Kidney epithelial cell (primary cell): ENCODE measurements around the gene INTS14. TPM values are rescaled to one million over a fixed set of nuclear protein-coding genes. Genes with fewer than 3 reads are reported as not detected.
A peak's percentile ranks its signal among the peaks of the same experiment; 100 is the strongest.

ENCODE experiments used
- DNase-seq: peaks from one replicate; pipeline ENCODE4 v3.0.0-alpha.2; 2010; ENCODE audit warnings: low read depth
- H3K27me3 ChIP-seq: 2 replicates; pipeline ENCODE4 v1.6.0; 2011; ENCODE audit warnings: low read length; ENCODE audit not compliant: control insufficient read depth, insufficient read depth
- H3K36me3 ChIP-seq: 2 replicates; pipeline ENCODE4 v1.5.1; 2011; ENCODE audit warnings: low read length; ENCODE audit not compliant: control insufficient read depth, insufficient read depth
- H3K4me3 ChIP-seq: 2 replicates; pipeline ENCODE4 v1.5.1; 2011; ENCODE audit warnings: low read depth, mild to moderate bottlenecking, control low read depth, low read length
- total RNA-seq: library from RNA; depleted of rRNA; stranded (reverse); fragments of >200 nt; gene quantifications from 2 replicates; pipeline ENCODE4 v1.2.3, GENCODE V29; 2015
- TF ChIP-seq, protein P1 (sequence below): IDR thresholded peaks from 2 replicates; pipeline ENCODE4 v1.5.1; 2011; ENCODE audit warnings: mild to moderate bottlenecking, moderate library complexity, low read length, control low read depth, inconsistent platforms; ENCODE audit not compliant: insufficient read depth, poor library complexity, severe bottlenecking

The INTS14 gene
- total RNA-seq, 1 donor from 2014 or later = 49.3 TPM

DNA sequence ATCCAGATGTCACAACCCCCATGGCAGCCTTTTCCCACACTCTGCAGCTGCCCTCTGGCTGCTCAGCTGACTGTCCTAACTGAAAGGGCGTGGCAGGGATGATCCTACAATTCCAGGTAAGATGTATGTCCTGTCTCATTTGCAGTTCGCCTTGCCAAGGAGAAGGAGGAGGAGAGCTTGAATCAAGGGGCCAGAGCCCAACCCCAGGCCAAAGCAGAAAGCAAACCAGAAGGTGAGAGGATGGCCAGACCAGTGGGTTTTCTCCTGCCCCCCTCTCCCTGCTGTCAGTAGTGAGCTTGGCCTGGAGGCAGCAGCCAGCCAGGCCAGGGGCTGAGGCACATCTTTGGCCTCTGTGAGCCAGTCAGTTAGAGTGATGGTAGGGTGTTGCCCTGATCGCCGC lies 33.4 kb upstream of the INTS14 start:
- no peak for DNase-seq
- TF ChIP-seq, protein P1, sequence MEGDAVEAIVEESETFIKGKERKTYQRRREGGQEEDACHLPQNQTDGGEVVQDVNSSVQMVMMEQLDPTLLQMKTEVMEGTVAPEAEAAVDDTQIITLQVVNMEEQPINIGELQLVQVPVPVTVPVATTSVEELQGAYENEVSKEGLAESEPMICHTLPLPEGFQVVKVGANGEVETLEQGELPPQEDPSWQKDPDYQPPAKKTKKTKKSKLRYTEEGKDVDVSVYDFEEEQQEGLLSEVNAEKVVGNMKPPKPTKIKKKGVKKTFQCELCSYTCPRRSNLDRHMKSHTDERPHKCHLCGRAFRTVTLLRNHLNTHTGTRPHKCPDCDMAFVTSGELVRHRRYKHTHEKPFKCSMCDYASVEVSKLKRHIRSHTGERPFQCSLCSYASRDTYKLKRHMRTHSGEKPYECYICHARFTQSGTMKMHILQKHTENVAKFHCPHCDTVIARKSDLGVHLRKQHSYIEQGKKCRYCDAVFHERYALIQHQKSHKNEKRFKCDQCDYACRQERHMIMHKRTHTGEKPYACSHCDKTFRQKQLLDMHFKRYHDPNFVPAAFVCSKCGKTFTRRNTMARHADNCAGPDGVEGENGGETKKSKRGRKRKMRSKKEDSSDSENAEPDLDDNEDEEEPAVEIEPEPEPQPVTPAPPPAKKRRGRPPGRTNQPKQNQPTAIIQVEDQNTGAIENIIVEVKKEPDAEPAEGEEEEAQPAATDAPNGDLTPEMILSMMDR = no peak
- Histone ChIP-seq H3K4me3 (no peak overlapping the region), H3K36me3 (no peaks in the 10 kb centered on the region), H3K27me3 (no peaks in the 10 kb centered on the region)

DNA sequence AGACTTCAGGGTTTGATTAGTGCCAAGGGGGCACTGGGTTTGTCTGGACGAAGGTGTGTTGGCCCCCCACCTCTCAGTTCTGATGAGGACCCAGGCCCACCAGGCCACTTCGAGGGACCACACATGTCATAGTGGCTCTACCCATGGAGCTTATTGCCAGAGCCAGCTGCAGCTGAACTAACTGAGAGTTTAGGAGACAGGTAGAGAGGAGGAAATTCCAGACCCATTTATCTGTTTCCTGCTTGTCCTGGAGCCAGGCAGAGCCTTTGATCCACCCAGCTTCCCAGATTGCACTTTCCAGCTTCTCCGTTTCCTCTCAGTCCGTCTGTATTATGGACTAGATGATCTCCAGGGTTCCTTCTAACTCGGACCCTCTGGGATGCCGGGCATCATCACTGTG lies 31.7 kb upstream of the INTS14 start:
- Histone ChIP-seq H3K4me3 (no peak overlapping the region), H3K27me3 (no peaks in the 10 kb centered on the region), H3K36me3 (no peaks in the 10 kb centered on the region)
- no peak for DNase-seq
- TF ChIP-seq, protein P1 = no peak

DNA sequence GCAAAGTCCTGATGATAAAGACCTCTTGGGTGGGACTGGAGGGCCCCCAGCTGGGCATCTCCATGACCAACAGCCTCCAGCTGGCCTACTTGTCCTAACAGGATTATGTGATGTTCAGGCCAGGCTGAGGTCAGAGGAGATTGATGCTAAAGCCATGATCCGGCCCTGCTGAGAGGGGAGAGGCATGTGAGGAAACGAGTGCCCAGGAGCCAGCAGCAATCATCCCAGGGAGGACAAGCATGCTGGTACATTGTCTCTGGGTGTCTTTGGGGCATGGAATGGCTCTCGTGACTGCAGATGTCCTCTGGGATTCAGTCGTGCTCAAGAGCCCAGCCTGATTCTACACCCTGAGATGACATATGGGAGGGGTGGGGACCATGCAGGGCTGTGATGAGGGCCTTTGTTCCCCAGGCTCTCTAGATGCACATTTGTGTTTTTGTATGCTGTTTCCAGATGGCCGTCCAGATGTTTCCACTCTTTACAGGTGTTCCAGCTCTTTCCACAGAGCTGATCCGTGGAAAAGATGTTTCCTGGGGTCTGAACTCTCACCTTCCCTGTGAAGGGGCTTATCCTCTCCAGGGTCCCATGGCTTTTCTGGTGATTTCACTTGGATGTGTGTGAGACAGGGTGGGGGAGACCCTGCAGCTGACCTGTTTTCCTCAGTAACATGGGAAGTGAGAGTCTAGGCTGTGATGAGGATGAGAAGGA lies 31.0 kb upstream of the INTS14 start:
- H3K4me3 ChIP-seq = no peak overlapping the region
- TF ChIP-seq, protein P1 = no peak

DNA sequence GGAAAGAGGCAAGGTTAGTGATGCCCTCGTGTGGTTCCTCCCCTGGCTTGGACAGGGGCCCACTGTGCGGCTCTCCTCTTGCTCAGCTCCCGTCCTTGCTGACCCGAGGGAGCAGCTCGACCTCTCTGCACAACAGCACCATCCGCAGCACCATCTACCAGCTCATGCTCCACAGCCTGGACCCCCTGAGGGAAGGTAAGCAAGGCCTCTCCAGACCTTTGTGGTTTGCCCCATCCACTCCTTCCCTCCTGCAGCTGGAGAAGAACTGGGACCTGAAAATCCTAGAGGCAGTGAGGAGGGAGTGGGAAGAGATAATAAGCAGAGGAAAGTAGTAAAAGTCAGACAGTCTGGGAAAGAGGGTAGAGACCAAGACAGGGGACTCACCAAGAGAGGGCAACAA lies 28.6 kb upstream of the INTS14 start:
- no peak overlapping the region for H3K4me3 ChIP-seq
- H3K27me3 ChIP-seq = no peaks in the 10 kb centered on the region
- TF ChIP-seq, protein P1 = no peak
- no peaks in the 10 kb centered on the region for H3K36me3 ChIP-seq
- DNase-seq = no peak

More for the DNA sequence above, 31.0 kb upstream of the INTS14 start:
- Histone ChIP-seq H3K27me3 (no peaks in the 10 kb centered on the region), H3K36me3 (no peaks in the 10 kb centered on the region)
- DNase-seq = no peak

DNA sequence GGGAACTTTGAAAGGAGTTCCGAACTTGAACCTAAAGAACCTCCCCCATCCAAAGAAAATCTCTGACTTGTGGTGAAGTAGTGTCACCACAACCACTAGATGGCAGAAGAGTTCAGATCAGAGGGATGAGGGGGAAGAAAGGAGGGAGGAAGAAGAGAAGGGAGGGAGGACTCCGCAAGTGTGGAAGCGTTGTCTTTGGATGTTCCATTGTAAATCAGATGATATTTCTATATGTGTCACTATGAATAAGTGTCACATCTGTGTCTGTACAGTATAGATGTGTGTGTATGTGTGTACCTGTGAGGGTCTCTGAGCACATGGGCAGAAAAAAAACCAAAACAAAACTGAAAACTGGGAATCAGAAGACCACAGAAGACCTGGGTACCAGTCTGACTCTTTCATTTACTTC lies 27.8 kb upstream of the INTS14 start:
- no peaks in the 10 kb centered on the region for H3K27me3 ChIP-seq
- no peaks in the 10 kb centered on the region for H3K36me3 ChIP-seq
- no peak for DNase-seq
- no peak overlapping the region for H3K4me3 ChIP-seq
- TF ChIP-seq, protein P1 = peak; percentile 74

DNA sequence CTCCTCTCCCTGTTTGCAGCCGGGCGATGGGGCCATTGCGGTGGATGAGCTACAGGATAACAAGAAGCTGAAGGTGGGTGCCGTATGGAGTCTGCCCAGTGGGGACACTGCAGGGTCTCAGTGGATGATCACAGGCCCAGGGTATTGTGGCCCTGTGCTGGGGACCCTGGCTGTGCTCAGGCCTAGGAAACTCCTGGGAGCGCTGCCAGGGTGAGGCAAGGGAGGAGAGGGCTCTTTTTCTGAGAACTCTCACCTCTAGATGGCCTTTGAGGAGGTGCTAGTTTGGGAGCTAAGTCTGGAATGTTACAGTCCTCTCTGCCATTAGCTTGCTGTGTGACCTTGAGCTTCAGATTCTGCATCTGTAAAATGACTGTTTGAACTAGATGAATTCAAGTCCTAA lies 27.2 kb upstream of the INTS14 start:
- no peak overlapping the region for H3K4me3 ChIP-seq
- no peaks in the 10 kb centered on the region for H3K27me3 ChIP-seq
- no peak for DNase-seq
- TF ChIP-seq, protein P1 = no peak
- H3K36me3 ChIP-seq = no peaks in the 10 kb centered on the region
